GOT3 (cell line): ENCODE results near the gene NTM.

Experiments
- DNase-seq: peaks from one replicate; lab custom pipeline; 2025; ENCODE audit warnings: mixed read lengths; lab: John Stamatoyannopoulos, UW

Gene NTM

GRCh38 chr11:132154781-132155180, 784.4 kb downstream of the NTM start:
- DNase-seq = no peak

- DNase-seq = no peak
Measured at GRCh38 chr11:132158091-132158490, 787.7 kb downstream of the NTM start.

GRCh38 chr11:132158696-132159095, 788.3 kb downstream of the NTM start:
- DNase-seq = no peak

- DNase-seq = no peak
Measured at GRCh38 chr11:132161403-132162078, 791.1 kb downstream of the NTM start.

- no peak for DNase-seq
Measured at GRCh38 chr11:132168344-132168981, 798.0 kb downstream of the NTM start.

GRCh38 chr11:132171031-132171430, 800.6 kb downstream of the NTM start:
- DNase-seq = no peak

GRCh38 chr11:132174362-132175255, 804.2 kb downstream of the NTM start:
- DNase-seq = no peak

- DNase-seq = no peak
Measured at GRCh38 chr11:132177106-132177505, 806.7 kb downstream of the NTM start.

- DNase-seq = no peak
Measured at GRCh38 chr11:132184079-132184478, 813.7 kb downstream of the NTM start.

- DNase-seq = no peak
Measured at GRCh38 chr11:132185726-132186592, 815.5 kb downstream of the NTM start.

GRCh38 chr11:132186699-132187098, 816.3 kb downstream of the NTM start:
- no peak for DNase-seq

- DNase-seq = no peak
Measured at GRCh38 chr11:132187386-132187785, 817.0 kb downstream of the NTM start.

- DNase-seq = no peak
Measured at GRCh38 chr11:132187814-132188213, 817.4 kb downstream of the NTM start.

- no peak for DNase-seq
Measured at GRCh38 chr11:132196928-132197327, 826.5 kb downstream of the NTM start.

GRCh38 chr11:132200353-132200936, 830.0 kb downstream of the NTM start:
- DNase-seq = no peak

GRCh38 chr11:132202621-132203020, 832.2 kb downstream of the NTM start:
- DNase-seq = no peak

- no peak for DNase-seq
Measured at GRCh38 chr11:132205006-132205405, 834.6 kb downstream of the NTM start.

GRCh38 chr11:132205496-132205895, 835.1 kb downstream of the NTM start:
- DNase-seq = no peak

- no peak for DNase-seq
Measured at GRCh38 chr11:132206993-132207392, 836.6 kb downstream of the NTM start.

- DNase-seq = no peak
Measured at GRCh38 chr11:132208477-132209055, 838.2 kb downstream of the NTM start.

- no peak for DNase-seq
Measured at GRCh38 chr11:132211479-132211878, 841.1 kb downstream of the NTM start.
